NCI-H2196 (cell line): ENCODE results near the gene MLH1.

Experiments
- DNase-seq: peaks from one replicate; lab custom pipeline; 2025; ENCODE audit not compliant: unreplicated experiment; lab: John Stamatoyannopoulos, UW

The MLH1 gene

DNA sequence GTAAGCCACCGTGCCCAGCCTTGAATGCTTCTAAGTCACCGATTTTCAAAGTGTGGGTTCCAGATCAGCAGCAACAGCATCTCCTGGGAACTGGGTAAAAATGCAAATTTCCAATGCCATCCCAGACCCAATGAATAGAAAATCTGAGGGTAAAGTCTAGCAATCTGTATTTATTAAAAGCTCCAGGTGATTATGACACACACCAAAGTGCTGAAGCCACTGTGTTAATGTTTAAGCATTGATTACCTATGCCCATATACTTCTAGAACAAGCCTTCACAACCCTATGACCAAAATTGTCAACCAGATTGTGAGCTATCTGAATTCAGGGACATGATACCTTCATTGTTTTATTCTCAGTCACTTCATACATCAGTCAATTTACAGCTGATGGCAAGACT is 94.6 kb downstream of the MLH1 start:
- no peak for DNase-seq

DNA sequence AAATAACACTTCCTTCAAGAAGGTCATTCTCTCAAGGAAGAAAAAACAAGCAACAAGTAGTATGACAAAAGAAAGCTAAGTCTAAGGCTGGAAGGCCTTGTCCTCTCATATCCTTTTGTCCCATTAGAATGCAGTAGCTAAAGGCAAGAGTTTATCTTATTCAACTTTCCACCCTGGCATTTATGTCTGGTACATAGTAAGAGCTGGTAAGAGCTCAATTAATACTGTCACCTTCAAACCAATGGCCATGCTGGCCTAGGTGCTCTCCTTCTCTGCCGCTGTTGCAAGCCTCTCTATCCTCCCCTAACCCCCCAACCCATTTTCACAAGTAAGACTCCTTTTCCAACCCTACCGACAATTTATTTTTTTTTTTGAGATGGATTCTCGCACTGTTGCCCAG is 99.2 kb downstream of the MLH1 start:
- no peak for DNase-seq

DNA sequence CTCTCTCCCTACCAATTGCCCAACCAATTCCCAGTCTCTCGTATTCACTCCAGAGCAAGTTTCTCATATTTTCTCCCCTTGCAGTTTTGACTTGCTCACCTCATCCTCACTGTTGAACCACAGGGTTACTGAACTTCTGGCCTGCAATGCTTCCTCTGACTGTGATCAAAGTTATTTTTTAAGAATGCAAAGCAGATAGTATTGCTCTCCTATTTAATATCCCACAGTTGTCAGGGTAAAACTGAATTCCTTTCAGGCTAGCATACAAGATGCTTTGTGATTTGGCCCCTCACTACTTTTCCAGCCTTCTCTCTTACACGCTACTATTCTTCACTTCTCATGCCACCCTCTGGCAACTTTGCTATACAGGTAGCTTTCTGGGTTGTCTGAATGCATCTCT is 100.2 kb downstream of the MLH1 start:
- DNase-seq = no peak

DNA sequence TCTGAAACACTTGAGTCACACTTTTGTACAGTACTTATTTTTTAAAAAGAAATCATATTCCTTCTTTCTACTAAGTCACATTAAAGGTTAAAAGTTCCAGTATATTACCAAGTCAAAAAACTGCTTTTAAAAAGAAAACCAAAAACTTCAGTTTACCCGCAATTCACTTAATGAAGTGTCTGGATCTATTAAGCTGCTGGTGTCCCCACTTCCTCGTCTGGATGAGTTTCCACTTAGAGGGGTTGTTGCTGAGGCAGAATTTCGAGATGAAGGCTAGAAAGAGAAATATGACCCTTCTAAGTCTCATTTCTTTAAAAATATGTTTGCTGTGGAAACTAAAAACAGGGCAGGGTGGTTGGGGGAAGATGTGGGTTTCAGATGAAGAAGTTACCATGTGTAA is 101.3 kb downstream of the MLH1 start:
- no peak for DNase-seq

DNA sequence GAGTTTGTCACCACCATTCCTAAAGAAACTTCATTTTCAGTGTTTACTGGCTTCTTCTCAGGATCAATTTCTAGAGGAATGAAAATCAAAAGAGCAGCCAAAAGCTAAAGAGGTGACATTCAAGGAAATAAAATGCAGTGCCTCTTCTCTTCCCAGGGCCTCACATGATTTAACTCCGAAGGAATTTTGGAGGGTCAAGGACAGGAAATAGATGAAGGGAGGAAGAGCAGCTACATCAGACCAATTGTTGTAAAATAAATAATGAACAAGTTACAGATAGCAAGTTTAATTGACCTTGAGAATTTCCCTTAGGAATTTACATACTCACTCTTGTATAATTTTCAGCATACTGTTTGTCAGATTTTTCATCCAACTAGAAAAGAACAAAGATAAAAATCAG is 103.0 kb downstream of the MLH1 start:
- no peak for DNase-seq

DNA sequence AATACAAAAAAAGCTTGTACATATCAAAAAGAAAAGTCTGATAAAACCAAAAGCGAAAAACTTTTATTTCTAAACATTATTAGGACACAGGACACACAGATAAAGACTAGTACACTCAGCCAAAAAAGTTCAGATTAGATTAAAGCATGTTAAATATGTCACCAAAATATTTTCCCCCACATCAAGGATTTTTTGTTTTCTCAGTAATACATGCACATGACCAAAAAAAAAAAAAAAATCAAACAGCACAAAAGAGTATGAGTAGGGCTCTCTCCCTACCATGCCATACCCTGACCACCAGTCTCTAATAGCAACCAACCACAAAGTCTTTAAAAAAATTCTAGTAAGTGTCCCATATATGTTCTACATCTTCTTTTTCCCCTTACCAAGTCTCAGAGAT is 103.7 kb downstream of the MLH1 start:
- no peak for DNase-seq

DNA sequence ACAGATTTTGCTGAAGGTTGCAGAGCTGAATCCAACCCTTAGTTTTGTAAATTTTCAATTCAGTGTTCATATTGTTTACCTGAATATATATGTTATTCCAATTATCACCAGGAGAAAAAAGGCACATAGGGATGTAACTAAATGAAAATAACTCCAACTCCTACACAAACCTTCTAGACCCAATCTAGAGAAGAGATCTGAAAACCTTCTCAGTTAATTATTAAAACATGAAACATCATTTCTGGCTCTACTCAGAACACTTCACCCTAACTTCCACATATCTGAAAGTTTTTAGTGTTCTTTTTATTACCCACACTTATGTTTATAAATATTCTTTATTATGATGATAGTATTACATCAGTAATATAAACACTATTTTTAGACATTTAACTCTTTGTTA is 104.5 kb downstream of the MLH1 start:
- DNase-seq = no peak

DNA sequence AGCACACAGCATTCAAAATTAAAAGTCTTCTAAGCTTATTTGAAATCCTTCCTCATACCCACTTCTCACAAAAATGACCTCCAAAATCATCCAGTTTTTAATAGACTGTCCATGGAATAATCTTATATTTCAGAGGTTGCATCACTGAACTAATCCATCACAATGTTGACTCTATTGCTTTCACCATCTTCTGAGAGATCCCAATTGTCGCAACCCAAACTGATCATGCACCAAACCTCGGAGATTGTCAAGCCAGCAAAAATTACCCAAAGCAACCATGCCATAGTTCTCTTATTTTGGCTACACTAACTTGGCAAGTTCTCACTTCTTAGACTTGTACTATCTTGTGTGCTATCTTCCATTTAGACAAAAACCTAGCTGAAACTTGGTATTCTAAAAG is 105.6 kb downstream of the MLH1 start:
- no peak for DNase-seq

DNA sequence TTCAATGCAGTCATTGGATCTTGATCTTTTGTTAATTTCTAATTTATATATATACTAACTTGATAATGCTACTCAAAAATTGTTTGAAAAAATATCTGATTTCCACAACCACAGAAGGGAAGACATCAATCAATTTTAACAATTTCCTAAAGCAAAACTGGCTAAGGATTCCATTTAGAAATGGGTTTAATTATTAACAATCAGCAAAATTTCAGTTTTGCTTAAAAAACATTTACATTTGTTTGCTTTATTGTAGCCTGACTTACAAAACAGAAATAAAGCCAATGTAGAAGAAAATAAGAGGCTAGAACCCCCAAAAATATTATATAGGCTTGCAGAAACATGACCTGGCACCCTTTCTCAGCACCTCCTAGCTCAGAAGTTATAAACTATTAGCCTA is 106.2 kb downstream of the MLH1 start:
- no peak for DNase-seq

DNA sequence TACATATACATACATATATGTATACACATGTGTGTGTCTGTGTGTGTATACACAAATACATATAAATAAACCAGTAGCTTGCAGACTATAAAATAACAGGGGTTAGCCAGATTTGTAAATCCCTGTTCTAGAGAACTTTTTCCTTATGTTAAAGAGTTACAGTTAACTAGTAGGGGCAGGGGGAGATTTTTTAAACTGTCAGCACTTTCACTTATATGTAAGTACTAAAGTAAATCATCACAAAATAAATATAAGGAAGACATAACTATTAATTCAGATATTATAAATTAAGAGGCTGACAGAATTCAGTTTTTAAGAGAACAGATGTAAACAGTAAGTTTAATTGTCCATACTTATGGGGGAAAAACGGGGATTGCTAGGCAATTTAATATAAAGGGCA is 107.1 kb downstream of the MLH1 start:
- no peak for DNase-seq
